Endothelial cell of umbilical vein (primary cell): ENCODE results near the gene CEP55. TPM values are rescaled to one million over a fixed set of nuclear protein-coding genes. Genes with fewer than 3 reads are reported as not detected.

Source experiments
- BruUV-seq: library from RNA; stranded (reverse); fragments of 400-500 nt; replicated peaks from 2 replicates; lab custom pipeline; 2021; lab: Mats Ljungman, UMichigan
- CTCF ChIA-PET: fragments of 300-600, 350-600 bp; sonication (Branson Sonifier 250); formaldehyde crosslinking; loops from one replicate; lab custom pipeline; 2021; ENCODE audit warnings: antibody characterized with exemption, inconsistent platforms; lab: Charles Lee
- POLR2A ChIA-PET: fragments of 300-600, 350-600 bp; sonication (Branson Sonifier 250); formaldehyde crosslinking; loops from one replicate; lab custom pipeline; 2021; ENCODE audit warnings: antibody characterized with exemption, inconsistent platforms; lab: Charles Lee
- DNase-seq: peaks from one replicate; pipeline ENCODE4 v3.0.0-alpha.2; 2011; ENCODE audit warnings: low read depth, low spot score
- FAIRE-seq: peaks from 2 replicates; lab custom pipeline; 2011; peaks lifted over from hg19 to GRCh38; lab: Jason Lieb, UNC
- H2AFZ ChIP-seq: 2 replicates; pipeline ENCODE4 v1.6.0; 2012; ENCODE audit warnings: low read depth, low read length, control low read depth, inconsistent platforms
- H3K27ac ChIP-seq: 2 replicates; pipeline ENCODE4 v1.5.1; 2011; ENCODE audit warnings: low read depth, mild to moderate bottlenecking, control low read depth, low read length, moderate library complexity; ENCODE audit not compliant: insufficient read depth
- H3K27me3 ChIP-seq, 2 experiments: 2 replicates each; pipeline versions ENCODE4 v1.6.0 to v1.6.1; 2011; ENCODE audit warnings: low read length in 2 of 2, mixed read lengths in 1 of 2; ENCODE audit not compliant: control insufficient read depth in 2 of 2, insufficient read depth in 2 of 2
- H3K36me3 ChIP-seq, 2 experiments: 2 replicates in 1 of 2; 3 replicates in 1 of 2; pipeline ENCODE4 v1.5.1; 2011; ENCODE audit warnings: low read length in 2 of 2, mild to moderate bottlenecking in 1 of 2, moderate library complexity in 1 of 2; ENCODE audit not compliant: control insufficient read depth in 2 of 2, insufficient read depth in 2 of 2; ENCODE audit errors: extremely low read depth in 1 of 2
- H3K4me1 ChIP-seq: 3 replicates; pipeline ENCODE4 v1.5.1; 2011; ENCODE audit warnings: mild to moderate bottlenecking, low read length; ENCODE audit not compliant: control insufficient read depth, insufficient read depth; ENCODE audit errors: extremely low read depth
- H3K4me2 ChIP-seq: 2 replicates; pipeline ENCODE4 v1.6.1; 2011; ENCODE audit warnings: low read length, control low read depth, mixed read lengths; ENCODE audit not compliant: insufficient read depth
- H3K4me3 ChIP-seq, 3 experiments: fragments of 200-600 bp in 1 of 3; sonication (generic), shearing (Covaris generic) in 1 of 3; replicated peaks in 1 of 3; 2 replicates each; pipeline ENCODE4 v1.5.1; 2011 to 2016; ENCODE audit warnings: control low read depth in 3 of 3, low read length in 3 of 3, mild to moderate bottlenecking in 2 of 3, inconsistent platforms in 1 of 3, low read depth in 1 of 3, moderate library complexity in 1 of 3; ENCODE audit not compliant: insufficient read depth in 1 of 3
- H3K79me2 ChIP-seq: 2 replicates; pipeline ENCODE4 v1.6.0; 2012; ENCODE audit warnings: low read length, inconsistent platforms; ENCODE audit not compliant: control insufficient read depth, insufficient read depth
- H3K9ac ChIP-seq: replicated peaks from 2 replicates; pipeline ENCODE3; 2011; ENCODE audit warnings: low read length, control low read depth; ENCODE audit not compliant: insufficient read depth; ENCODE audit errors: extremely low read depth
- H3K9me1 ChIP-seq: replicated peaks from 3 replicates; pipeline ENCODE4 v1.6.0; 2011; ENCODE audit warnings: mild to moderate bottlenecking, low read length; ENCODE audit not compliant: control insufficient read depth, insufficient read depth; ENCODE audit errors: extremely low read depth
- H3K9me3 ChIP-seq: replicated peaks from 2 replicates; pipeline ENCODE4 v1.5.1; 2012; ENCODE audit warnings: low read length, inconsistent platforms; ENCODE audit not compliant: control insufficient read depth, insufficient read depth
- H4K20me1 ChIP-seq: replicated peaks from 2 replicates; pipeline ENCODE3; 2011; ENCODE audit warnings: mild to moderate bottlenecking, low read length; ENCODE audit not compliant: control insufficient read depth, insufficient read depth; ENCODE audit errors: extremely low read depth
- EZH2 ChIP-seq: IDR thresholded peaks from 2 replicates; pipeline ENCODE4 v1.6.1; 2012; ENCODE audit warnings: borderline replicate concordance, low read depth, mild to moderate bottlenecking, moderate library complexity, low read length, inconsistent platforms; ENCODE audit not compliant: severe bottlenecking
- FOS ChIP-seq: IDR thresholded peaks from 2 replicates; pipeline ENCODE4 v1.6.1; 2011; ENCODE audit warnings: mild to moderate bottlenecking, low read length, moderate library complexity, borderline replicate concordance; ENCODE audit not compliant: insufficient read depth
- GATA2 ChIP-seq: IDR thresholded peaks from 2 replicates; pipeline ENCODE4 v1.7.0; 2011; ENCODE audit warnings: low read depth, mild to moderate bottlenecking, moderate library complexity, mixed read lengths, low read length; ENCODE audit not compliant: insufficient read length, insufficient read depth
- JUN ChIP-seq: IDR thresholded peaks from 2 replicates; pipeline ENCODE4 v1.6.1; 2011; ENCODE audit warnings: borderline replicate concordance, low read depth; ENCODE audit not compliant: insufficient read length, insufficient read depth
- MYC ChIP-seq: IDR thresholded peaks from one replicate; pipeline ENCODE4 v1.6.1; 2011; ENCODE audit warnings: mild to moderate bottlenecking, low read depth, low read length
- POLR2A ChIP-seq: IDR thresholded peaks from 2 replicates; pipeline ENCODE4 v1.6.1; 2012; ENCODE audit warnings: low read depth, mild to moderate bottlenecking, control low read depth, low read length
- POLR2AphosphoS5 ChIP-seq: IDR thresholded peaks from 2 replicates; pipeline ENCODE4 v1.6.1; 2012; ENCODE audit warnings: low read depth, mild to moderate bottlenecking, control low read depth, low read length, moderate library complexity; ENCODE audit not compliant: insufficient read depth
- dilution Hi-C: fragments of 300-500 bp; cut with MboI; formaldehyde crosslinking; loops from one replicate; pipeline ENCODE4 v1.15.0; 2019; ENCODE audit warnings: low sequenced_read_pairs; ENCODE audit not compliant: extremely low pct_ligation_motif_present
- intact Hi-C: fragments of 100-400 bp; cut with micrococcal nuclease; formaldehyde crosslinking; loops from one replicate; pipeline ENCODE4 v1.10.0; 2022
- polyA plus RNA-seq, 4 experiments: library from polyadenylated mRNA; depleted of rRNA in 3 of 4; stranded (reverse) in 3 of 4; unstranded in 1 of 4; fragments of >200 nt; gene quantifications; 2 replicates each; pipeline versions ENCODE4 v1.2.1 to v1.2.3, GENCODE V29; 2011 to 2012; ENCODE audit warnings: missing spikeins in 1 of 4
- total RNA-seq: library from RNA; stranded (reverse); gene quantifications from 2 replicates; pipeline ENCODE4 v1.2.3, GENCODE V29; 2021
- TF ChIP-seq, protein P1 (sequence below), 2 donors: IDR thresholded peaks; 1 replicate in 1 of 2; 2 replicates in 1 of 2; pipeline ENCODE4 v1.5.1; 2011; ENCODE audit warnings: low read length in 2 of 2, mild to moderate bottlenecking in 2 of 2, moderate library complexity in 2 of 2, control low read depth in 1 of 2, inconsistent platforms in 1 of 2, low read depth in 1 of 2; ENCODE audit not compliant: insufficient read depth in 1 of 2; ENCODE audit errors: extremely low read depth in 1 of 2
- TF ChIP-seq, protein P2 (sequence below): IDR thresholded peaks from 2 replicates; pipeline ENCODE4 v1.6.1; 2011; ENCODE audit not compliant: insufficient read depth, insufficient read length

CEP55 gene
- total and polyA plus RNA-seq, 2 donors (not counting 3 experiments of a cell fraction or from before 2014, with no cell fraction given), result 17.4 to 63.0 TPM

DNA sequence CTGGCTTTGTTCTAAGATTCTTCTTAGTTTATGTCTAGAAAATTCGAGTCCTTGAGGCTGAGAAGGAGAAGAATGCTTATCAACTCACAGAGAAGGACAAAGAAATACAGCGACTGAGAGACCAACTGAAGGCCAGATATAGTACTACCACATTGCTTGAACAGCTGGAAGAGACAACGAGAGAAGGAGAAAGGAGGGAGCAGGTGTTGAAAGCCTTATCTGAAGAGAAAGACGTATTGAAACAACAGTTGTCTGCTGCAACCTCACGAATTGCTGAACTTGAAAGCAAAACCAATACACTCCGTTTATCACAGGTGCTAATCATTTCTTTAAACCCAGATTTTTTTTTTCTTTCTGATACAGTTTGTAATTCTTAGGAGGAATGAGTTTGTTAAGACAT lies 6.7 kb downstream of the CEP55 start:
- intact Hi-C loops, result loop anchor here (5.0 kb wide), 1 partner anchor 191 kb away; no protein-coding TSS in a partner anchor
- TF ChIP-seq FOS (no peak), JUN (no peak), GATA2 (no peak), POLR2A (no peak), MYC (no peak), EZH2 (no peak), POLR2AphosphoS5 (no peak)
- TF ChIP-seq, protein P1, sequence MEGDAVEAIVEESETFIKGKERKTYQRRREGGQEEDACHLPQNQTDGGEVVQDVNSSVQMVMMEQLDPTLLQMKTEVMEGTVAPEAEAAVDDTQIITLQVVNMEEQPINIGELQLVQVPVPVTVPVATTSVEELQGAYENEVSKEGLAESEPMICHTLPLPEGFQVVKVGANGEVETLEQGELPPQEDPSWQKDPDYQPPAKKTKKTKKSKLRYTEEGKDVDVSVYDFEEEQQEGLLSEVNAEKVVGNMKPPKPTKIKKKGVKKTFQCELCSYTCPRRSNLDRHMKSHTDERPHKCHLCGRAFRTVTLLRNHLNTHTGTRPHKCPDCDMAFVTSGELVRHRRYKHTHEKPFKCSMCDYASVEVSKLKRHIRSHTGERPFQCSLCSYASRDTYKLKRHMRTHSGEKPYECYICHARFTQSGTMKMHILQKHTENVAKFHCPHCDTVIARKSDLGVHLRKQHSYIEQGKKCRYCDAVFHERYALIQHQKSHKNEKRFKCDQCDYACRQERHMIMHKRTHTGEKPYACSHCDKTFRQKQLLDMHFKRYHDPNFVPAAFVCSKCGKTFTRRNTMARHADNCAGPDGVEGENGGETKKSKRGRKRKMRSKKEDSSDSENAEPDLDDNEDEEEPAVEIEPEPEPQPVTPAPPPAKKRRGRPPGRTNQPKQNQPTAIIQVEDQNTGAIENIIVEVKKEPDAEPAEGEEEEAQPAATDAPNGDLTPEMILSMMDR (IDR thresholded peaks at IDR 0.05; ENCODE audit: extremely low read depth in 1 of 2, insufficient read depth in 1 of 2, low read depth in 1 of 2, low read length in 2 of 2), result no peak
- TF ChIP-seq, protein P2, sequence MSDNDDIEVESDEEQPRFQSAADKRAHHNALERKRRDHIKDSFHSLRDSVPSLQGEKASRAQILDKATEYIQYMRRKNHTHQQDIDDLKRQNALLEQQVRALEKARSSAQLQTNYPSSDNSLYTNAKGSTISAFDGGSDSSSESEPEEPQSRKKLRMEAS, result no peak
- peaks cover 0 to 16% of the 10 kb centered on the region in 2 experiments for H3K36me3 ChIP-seq
- H3K27me3 ChIP-seq, result no peaks in the 10 kb centered on the region
- no peak overlapping the region for H3K9ac ChIP-seq
- no peaks in the 10 kb centered on the region for H4K20me1 ChIP-seq
- H3K9me1 ChIP-seq, result no peaks in the 10 kb centered on the region
- FAIRE-seq (no peak), DNase-seq (no peak)
- H3K4me2 ChIP-seq, result no peak overlapping the region
- BruUV-seq, result no TSS peak
- peaks cover 42% of the 10 kb centered on the region for H3K79me2 ChIP-seq
- ChIA-PET POLR2A (no interaction called here), CTCF (interaction anchor here (2.3 to 3.2 kb wide), 3 partner anchors 9 to 127 kb away, joined by 13 to 18 read pairs (median 13); partner anchors contain the start of gene MYOF)
- H3K27ac ChIP-seq, result no peak overlapping the region
- H3K9me3 ChIP-seq, result no peaks in the 10 kb centered on the region
- H2AFZ ChIP-seq, result no peak overlapping the region
- no peak overlapping the region for H3K4me3 ChIP-seq
- dilution Hi-C loops, result no loop called here
- H3K4me1 ChIP-seq, result peaks cover 9% of the 10 kb centered on the region
